ENCODE data around the gene NOTO.

- TF ChIP-seq CTCF (IDR thresholded peaks at IDR 0.05) (no peak), EZH2 (IDR thresholded peaks at IDR 0.05) (no peak)
These were observed 27.3 kb upstream of the NOTO start for GRCh38 chr2:73174941-73175662.
